ENCODE data around the gene WNK1. TPM values are rescaled to one million over a fixed set of nuclear protein-coding genes. Genes with fewer than 3 reads are reported as not detected.

WNK1 gene
- total RNA-seq (104 and 108 TPM in 2 replicates), polyA plus RNA-seq (43.7 and 46.3 TPM in 2 replicates), polyA minus RNA-seq (243 and 259 TPM in 2 replicates), Bru-seq, nascent RNA (percentile 91 among the genes with signal in this experiment), BruChase-seq, experiment 1, labeled RNA remaining after a 6-hour chase (percentile 91 among the genes with signal in this experiment), BruChase-seq, experiment 2, labeled RNA remaining after a 2-hour chase (percentile 86 among the genes with signal in this experiment)
- polyA plus RNA-seq (2011; cell fraction: cytosol; rRNA removed), result 45.3 and 50.4 TPM in 2 replicates
- polyA plus RNA-seq (2011; cell fraction: nucleus; rRNA removed), result 96.2 and 115 TPM in 2 replicates
- polyA plus RNA-seq (2012), result 75.2 and 89.1 TPM in 2 replicates
- polyA minus RNA-seq (2011; cell fraction: cytosol; rRNA and poly(A)+ RNA removed), result 201 TPM
- 287 and 385 TPM in 2 replicates for polyA minus RNA-seq (2011; cell fraction: nucleus; rRNA and poly(A)+ RNA removed)
- long read RNA-seq, partial matches to known transcripts, result 31 of 33 reads
- long read RNA-seq, other reads (novel, unspliced or antisense), result 2 of 33 reads

DNA sequence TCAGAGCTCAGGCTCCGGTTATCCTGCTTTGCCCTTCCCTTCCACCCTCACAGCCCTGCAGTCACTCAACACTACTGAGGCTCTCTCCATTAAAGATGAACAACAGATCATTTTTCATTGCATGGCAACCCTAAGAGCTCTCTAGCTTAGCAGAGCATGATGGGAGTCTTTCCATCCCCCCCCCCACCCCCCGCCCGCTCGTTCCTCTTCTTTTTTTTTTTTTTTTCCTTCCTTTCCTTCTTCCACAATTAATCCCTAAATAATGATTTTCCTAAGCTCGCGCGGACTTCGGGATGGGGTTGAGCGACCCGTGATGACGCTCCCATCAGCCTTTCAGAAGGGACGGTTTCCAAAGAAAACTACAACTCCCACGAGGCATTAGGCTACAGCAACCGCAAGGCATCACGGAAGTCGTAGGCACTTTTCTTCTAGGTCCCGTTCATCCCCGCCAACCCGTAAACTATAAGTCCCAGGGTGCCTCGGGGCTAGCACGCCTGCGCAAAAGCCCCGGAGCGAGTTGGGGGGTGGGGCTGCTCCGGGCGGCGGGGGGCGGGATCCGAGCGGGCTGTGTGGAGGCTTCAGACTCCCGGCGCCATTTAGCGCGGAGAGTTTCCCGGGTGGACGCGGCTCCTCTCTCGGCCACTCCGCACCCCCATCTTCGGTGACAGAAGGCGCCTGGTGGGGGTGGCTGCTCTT is at the start of gene WNK1:
WNK1 (plus strand) TSS at position 581 of the 696 bp plus-strand sequence. CDS start 987 bp downstream, outside the sequence.
- intact Hi-C loops (cut with micrococcal nuclease), result loop anchor here (1.0 to 10.0 kb wide), 10 partner anchors 29 to 833 kb away; partner anchors contain the start of genes KDM5A and RAD52
- peak within 1 kb of the TSS; percentile 81 for H3K27ac ChIP-seq (ENCODE audit: insufficient read depth, low read depth, low read length)
- FAIRE-seq (peak; percentile 96), DNase-seq (ENCODE audit: low read depth, low spot score) (peak; percentile 99)
- H3K4me3 ChIP-seq (replicated peaks in 1 of 3; ENCODE audit: insufficient read depth in 1 of 3, low read depth in 1 of 3, low read length in 3 of 3), result peak within 1 kb of the TSS; percentile 84 to 96 (median 96)
- no peaks in the 10 kb centered on the region for H3K27me3 ChIP-seq (ENCODE audit: control insufficient read depth in 2 of 2, insufficient read depth in 2 of 2, low read length in 2 of 2)
- H2AFZ ChIP-seq (ENCODE audit: low read depth, low read length), result peak within 1 kb of the TSS; percentile 86
- peaks cover 33% of the 10 kb centered on the region for H3K4me1 ChIP-seq (ENCODE audit: control insufficient read depth, extremely low read depth, insufficient read depth, low read length)
- POLR2A ChIA-PET, result interaction anchor here (0.6 to 1.0 kb wide), 7 partner anchors 59 to 179 kb away, joined by 3 to 8 read pairs (median 3); no protein-coding TSS in a partner anchor
- H3K9me1 ChIP-seq (replicated peaks; ENCODE audit: control insufficient read depth, extremely low read depth, insufficient read depth, low read length), result no peaks in the 10 kb centered on the region
- no peaks in the 10 kb centered on the region for H3K9me3 ChIP-seq (replicated peaks; ENCODE audit: control insufficient read depth, insufficient read depth, low read length)
- BruUV-seq (replicated peaks), result no TSS peak
- H4K20me1 ChIP-seq (replicated peaks; ENCODE audit: control insufficient read depth, extremely low read depth, insufficient read depth, low read length), result peaks cover 18% of the 10 kb centered on the region
- TF ChIP-seq JUN (IDR thresholded peaks at IDR 0.05; ENCODE audit: borderline replicate concordance, insufficient read depth, insufficient read length, low read depth) (no peak), GATA2 (IDR thresholded peaks at IDR 0.05; ENCODE audit: insufficient read depth, insufficient read length, low read depth, low read length) (no peak), EZH2 (IDR thresholded peaks at IDR 0.05; ENCODE audit: borderline replicate concordance, low read depth, low read length, severe bottlenecking) (no peak), FOS (IDR thresholded peaks at IDR 0.05; ENCODE audit: borderline replicate concordance, insufficient read depth, low read length) (no peak), MYC (IDR thresholded peaks at IDR 0.05; ENCODE audit: low read depth, low read length) (no peak), POLR2AphosphoS5 (IDR thresholded peaks at IDR 0.05; ENCODE audit: insufficient read depth, low read depth, low read length) (peak; percentile 76), POLR2A (IDR thresholded peaks at IDR 0.05; ENCODE audit: low read depth, low read length) (peak; percentile 85)
- TF ChIP-seq, protein P1, sequence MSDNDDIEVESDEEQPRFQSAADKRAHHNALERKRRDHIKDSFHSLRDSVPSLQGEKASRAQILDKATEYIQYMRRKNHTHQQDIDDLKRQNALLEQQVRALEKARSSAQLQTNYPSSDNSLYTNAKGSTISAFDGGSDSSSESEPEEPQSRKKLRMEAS (IDR thresholded peaks at IDR 0.05; ENCODE audit: insufficient read depth, insufficient read length), result no peak
- TF ChIP-seq, protein P2, sequence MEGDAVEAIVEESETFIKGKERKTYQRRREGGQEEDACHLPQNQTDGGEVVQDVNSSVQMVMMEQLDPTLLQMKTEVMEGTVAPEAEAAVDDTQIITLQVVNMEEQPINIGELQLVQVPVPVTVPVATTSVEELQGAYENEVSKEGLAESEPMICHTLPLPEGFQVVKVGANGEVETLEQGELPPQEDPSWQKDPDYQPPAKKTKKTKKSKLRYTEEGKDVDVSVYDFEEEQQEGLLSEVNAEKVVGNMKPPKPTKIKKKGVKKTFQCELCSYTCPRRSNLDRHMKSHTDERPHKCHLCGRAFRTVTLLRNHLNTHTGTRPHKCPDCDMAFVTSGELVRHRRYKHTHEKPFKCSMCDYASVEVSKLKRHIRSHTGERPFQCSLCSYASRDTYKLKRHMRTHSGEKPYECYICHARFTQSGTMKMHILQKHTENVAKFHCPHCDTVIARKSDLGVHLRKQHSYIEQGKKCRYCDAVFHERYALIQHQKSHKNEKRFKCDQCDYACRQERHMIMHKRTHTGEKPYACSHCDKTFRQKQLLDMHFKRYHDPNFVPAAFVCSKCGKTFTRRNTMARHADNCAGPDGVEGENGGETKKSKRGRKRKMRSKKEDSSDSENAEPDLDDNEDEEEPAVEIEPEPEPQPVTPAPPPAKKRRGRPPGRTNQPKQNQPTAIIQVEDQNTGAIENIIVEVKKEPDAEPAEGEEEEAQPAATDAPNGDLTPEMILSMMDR (IDR thresholded peaks at IDR 0.05; ENCODE audit: extremely low read depth in 1 of 2, insufficient read depth in 1 of 2, low read depth in 1 of 2, low read length in 2 of 2), result no peak
- peak within 1 kb of the TSS; percentile 94 for H3K9ac ChIP-seq (replicated peaks; ENCODE audit: extremely low read depth, insufficient read depth, low read length)
- H3K36me3 ChIP-seq (ENCODE audit: control insufficient read depth in 2 of 2, extremely low read depth in 1 of 2, insufficient read depth in 2 of 2, low read length in 2 of 2), result no peaks in the 10 kb centered on the region
- dilution Hi-C loops (cut with MboI; ENCODE audit: extremely low pct_ligation_motif_present, low sequenced_read_pairs), result no loop called here
- H3K4me2 ChIP-seq (ENCODE audit: insufficient read depth, low read length), result peak within 1 kb of the TSS; percentile 99
- peaks cover 46% of the 10 kb centered on the region for H3K79me2 ChIP-seq (ENCODE audit: control insufficient read depth, insufficient read depth, low read length)
- CTCF ChIA-PET, result interaction anchor here (0.7 to 6.4 kb wide), 25 partner anchors 8 to 831 kb away, joined by 3 to 182 read pairs (median 13); partner anchors contain the start of gene RAD52

Measured in endothelial cell of umbilical vein (primary cell).